Heart left ventricle (tissue), 13 donors: ENCODE results near the gene CARMIL3.
"Not testable (repeated sequence)": the region's sequence is repeated elsewhere in the genome, so short reads cannot be mapped to it uniquely, and the experiment has no call there.

Experiments
- CTCF ChIP-seq, 12 donors: fragments of 200-600 bp; sonication (generic) in 4 of 12; IDR thresholded peaks; one replicate each; pipeline versions ENCODE4 v1.5.0 to v1.8.0; 2018 to 2022; ENCODE audit warnings: antibody characterized with exemption in 12 of 12, mild to moderate bottlenecking in 5 of 12
- POLR2A ChIP-seq, 2 donors: fragments of 450-650 bp; IDR thresholded peaks; one replicate each; pipeline ENCODE4 v1.6.1; 2017; ENCODE audit warnings: antibody characterized with exemption in 2 of 2, mild to moderate bottlenecking in 2 of 2, moderate library complexity in 2 of 2
- donor health status: ischemic (EF 13 %, LVEDD 7.1; RV severe dilation, severe dysfunction).
- donor health status: DM: no; HTN: yes; CAD: no.
- donor health status: DM: no; HTN: no; CAD: no.
- donor health status: ischemic (EF 25% LVEDD 6.9; RV normal size, moderate dysfunction).
- donor health status: ischemic (EF 25% LVEDD 5.7; RV mildly dilated, moderate dysfunction).
- donor health status: ischemic (EF 35%, LVEDD 5.7; RV mildly dilated, moderate dysfunction).
- donor health status: nonischemic (EF 11% LVEDD 7.7; RV severe dilation, severe dysfunction).
- donor health status: DM: yes; HTN: yes; CAD: no.
- donor health status: PGD.
- donor health status: ischemic (EF 29% LVEDD 5.4; RV normal size, mild dysfunction).
- donor health status: nonischemic (EF 23%, LVEDD 6.1; RV moderate dilation, normal function).

- not testable (repeated sequence) for TF ChIP-seq CTCF, POLR2A (IDR thresholded peaks at IDR 0.05)
Measured at GRCh38 chr14:24018978-24019377, 32.8 kb upstream of the CARMIL3 start.
